ENCODE measurements around the gene TMEM120B.

DNA sequence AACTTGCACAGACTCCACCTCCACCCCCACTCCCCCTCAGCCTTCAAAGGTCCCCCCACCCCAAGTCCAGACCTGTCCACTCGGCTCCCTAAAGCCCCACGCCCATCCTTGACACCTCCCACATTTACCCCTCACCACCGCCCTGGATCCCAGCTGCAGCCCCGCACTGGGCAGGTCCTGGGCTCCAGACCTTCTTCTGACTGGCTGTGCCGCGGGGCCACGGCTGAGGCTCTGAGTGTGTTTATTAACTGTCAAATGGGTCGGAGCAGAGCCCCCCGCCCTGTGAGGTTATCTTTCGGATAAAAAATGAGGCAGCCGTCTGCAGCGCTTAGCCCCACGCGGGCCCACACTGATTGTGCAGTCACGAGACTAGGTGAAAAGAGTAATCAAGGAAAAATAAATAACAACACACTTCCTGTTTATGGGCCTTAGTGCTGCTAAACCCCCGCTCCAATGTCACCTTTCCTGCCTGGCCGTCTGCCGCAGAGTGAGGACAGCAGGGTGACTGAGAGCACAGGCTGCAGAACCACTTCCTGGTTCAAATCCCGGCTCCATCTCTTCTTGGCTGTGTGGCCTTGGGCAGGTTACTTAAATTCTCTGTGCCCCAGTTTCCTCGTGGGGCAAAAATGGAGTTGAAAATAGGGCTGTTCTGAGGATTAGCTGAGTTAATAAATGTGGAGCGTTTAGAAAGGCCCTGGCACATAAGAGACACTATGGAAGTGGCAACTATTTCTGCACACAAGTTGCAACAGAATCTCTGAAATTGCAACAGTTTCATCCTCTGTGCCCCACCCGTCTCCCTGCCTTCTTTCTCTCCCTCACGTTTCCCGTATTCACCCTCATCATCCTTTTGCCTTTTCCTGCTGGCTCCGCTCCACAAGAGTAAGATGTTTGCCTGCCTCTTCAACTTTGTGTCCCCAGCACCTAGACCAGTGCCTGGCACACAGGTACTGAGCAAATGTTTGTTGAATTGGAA lies 100.7 kb downstream of the TMEM120B start:
- TF ChIP-seq CTCF (IDR thresholded peaks at IDR 0.05; ENCODE audit: poor library complexity, severe bottlenecking) (no peak), REST (IDR thresholded peaks at IDR 0.05; ENCODE audit: borderline replicate concordance) (no peak), EP300 (conservative IDR thresholded peaks at IDR 0.05; ENCODE audit: poor library complexity, severe bottlenecking) (no peak), MXI1 (conservative IDR thresholded peaks at IDR 0.05; ENCODE audit: poor library complexity, severe bottlenecking) (no peak)
